ENCODE measurements around the gene NMUR1.

NMUR1 gene

GRCh38 chr2:231549446-231550239 lies 19.4 kb upstream of the NMUR1 start:
- no peak for DNase-seq

- no peak for DNase-seq
Observed at GRCh38 chr2:231548752-231549151, 18.5 kb upstream of the NMUR1 start.

- DNase-seq, result no peak
Observed at GRCh38 chr2:231547315-231548110, 17.3 kb upstream of the NMUR1 start.

GRCh38 chr2:231546014-231546715 lies 15.9 kb upstream of the NMUR1 start:
- DNase-seq, result no peak

GRCh38 chr2:231545105-231545902 lies 15.1 kb upstream of the NMUR1 start:
- peak; percentile 35 for DNase-seq

- DNase-seq, result no peak
Observed at GRCh38 chr2:231542136-231542535, 11.9 kb upstream of the NMUR1 start.

GRCh38 chr2:231541645-231542044 lies 11.4 kb upstream of the NMUR1 start:
- no peak for DNase-seq

- DNase-seq, result no peak
Observed at GRCh38 chr2:231539991-231540390, 9.7 kb upstream of the NMUR1 start.

- no peak for DNase-seq
Observed at GRCh38 chr2:231535961-231536360, 5.7 kb upstream of the NMUR1 start.

GRCh38 chr2:231533777-231534125 lies 3.5 kb upstream of the NMUR1 start:
- DNase-seq, result no peak

GRCh38 chr2:231533086-231533776 lies 3.0 kb upstream of the NMUR1 start:
- DNase-seq, result no peak

- DNase-seq, result no peak
Observed at GRCh38 chr2:231532756-231533035, 2.5 kb upstream of the NMUR1 start.

- no peak for DNase-seq
Observed at GRCh38 chr2:231531883-231532755, 1.9 kb upstream of the NMUR1 start.

- DNase-seq, result no peak
Observed at GRCh38 chr2:231531466-231531865, 1.2 kb upstream of the NMUR1 start.

GRCh38 chr2:231528636-231529030 lies 1.6 kb downstream of the NMUR1 start:
- DNase-seq, result no peak

GRCh38 chr2:231527955-231528635 lies 2.1 kb downstream of the NMUR1 start:
- DNase-seq, result no peak

- no peak for DNase-seq
Observed at GRCh38 chr2:231527091-231527395, 3.2 kb downstream of the NMUR1 start.

GRCh38 chr2:231526341-231527090 lies 3.7 kb downstream of the NMUR1 start:
- no peak for DNase-seq

- no peak for DNase-seq
Observed at GRCh38 chr2:231525248-231526163, 4.7 kb downstream of the NMUR1 start.
